Iris pigment epithelial cell (primary cell): ENCODE results near the gene MTFMT.

Experiments
- DNase-seq: peaks from one replicate; pipeline ENCODE4 v3.0.0-alpha.2; 2011; ENCODE audit warnings: low read depth

Gene MTFMT

GRCh38 chr15:64987136-64987535, 42.3 kb downstream of the MTFMT start:
- DNase-seq = no peak

GRCh38 chr15:64985366-64986033, 43.9 kb downstream of the MTFMT start:
- DNase-seq = peak; percentile 59

- DNase-seq = no peak
These were observed 47.0 kb downstream of the MTFMT start for GRCh38 chr15:64982472-64982871.

GRCh38 chr15:64981812-64982431, 47.5 kb downstream of the MTFMT start:
- no peak for DNase-seq

GRCh38 chr15:64979252-64979710, 50.2 kb downstream of the MTFMT start:
- DNase-seq = no peak

GRCh38 chr15:64975390-64975789, 54.0 kb downstream of the MTFMT start:
- DNase-seq = peak; percentile 26

- DNase-seq = no peak
These were observed 58.7 kb downstream of the MTFMT start for GRCh38 chr15:64970698-64971097.

- no peak for DNase-seq
These were observed 60.0 kb downstream of the MTFMT start for GRCh38 chr15:64969401-64969800.

GRCh38 chr15:64961013-64961412, 68.4 kb downstream of the MTFMT start:
- no peak for DNase-seq

- DNase-seq = no peak
These were observed 69.3 kb downstream of the MTFMT start for GRCh38 chr15:64960153-64960552.

- DNase-seq = no peak
These were observed 70.3 kb downstream of the MTFMT start for GRCh38 chr15:64959128-64959527.

- DNase-seq = no peak
These were observed 75.0 kb downstream of the MTFMT start for GRCh38 chr15:64954395-64954794.

GRCh38 chr15:64951777-64952418, 77.5 kb downstream of the MTFMT start:
- DNase-seq = no peak
